Upper lobe of left lung (tissue), 4 donors: ENCODE data around the gene GAB3.

Source experiments
- EP300 ChIP-seq, 4 donors: sonication (generic); formaldehyde crosslinking; IDR thresholded peaks; one replicate each; pipeline ENCODE4 v1.5.1; 2017; ENCODE audit warnings: antibody characterized with exemption in 4 of 4, control low read depth in 2 of 4
- POLR2A ChIP-seq, 4 donors: fragments of 450-650 bp; IDR thresholded peaks; one replicate each; pipeline ENCODE4 v1.5.1; 2016 to 2017; ENCODE audit warnings: antibody characterized with exemption in 4 of 4, mild to moderate bottlenecking in 2 of 4
- POLR2AphosphoS5 ChIP-seq, 2 donors: sonication (generic); formaldehyde crosslinking; IDR thresholded peaks; one replicate each; pipeline ENCODE4 v1.5.1; 2017; ENCODE audit warnings: antibody characterized with exemption in 2 of 2
- TF ChIP-seq, protein P1 (sequence below), 6 experiments: fragments of 450-650 bp in 4 of 6; fragments of 200-600 bp in 2 of 6; sonication (generic) in 2 of 6; IDR thresholded peaks; one replicate each; pipeline ENCODE4 v1.5.1; 2016 to 2019; ENCODE audit warnings: antibody characterized with exemption in 6 of 6

DNA sequence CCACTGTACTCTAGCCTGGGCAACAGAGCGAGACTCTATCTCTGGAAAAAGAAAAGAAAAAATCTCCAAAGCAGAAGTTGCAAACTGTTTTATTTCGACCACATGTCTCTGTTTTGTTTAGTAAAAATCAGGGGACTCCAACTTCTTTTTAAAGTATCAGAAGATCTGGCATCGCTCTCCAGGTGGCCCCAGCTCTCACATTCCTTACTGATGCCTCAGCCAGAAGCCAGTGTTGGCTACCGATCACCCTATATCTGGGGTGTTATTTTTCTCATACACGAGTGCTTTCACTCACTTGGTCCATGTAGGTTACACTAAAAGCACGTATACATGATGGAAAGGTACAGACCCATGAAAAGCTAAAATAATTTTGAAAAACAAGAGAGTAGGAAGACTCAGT lies 46.1 kb upstream of the GAB3 start:
- TF ChIP-seq, protein P1, sequence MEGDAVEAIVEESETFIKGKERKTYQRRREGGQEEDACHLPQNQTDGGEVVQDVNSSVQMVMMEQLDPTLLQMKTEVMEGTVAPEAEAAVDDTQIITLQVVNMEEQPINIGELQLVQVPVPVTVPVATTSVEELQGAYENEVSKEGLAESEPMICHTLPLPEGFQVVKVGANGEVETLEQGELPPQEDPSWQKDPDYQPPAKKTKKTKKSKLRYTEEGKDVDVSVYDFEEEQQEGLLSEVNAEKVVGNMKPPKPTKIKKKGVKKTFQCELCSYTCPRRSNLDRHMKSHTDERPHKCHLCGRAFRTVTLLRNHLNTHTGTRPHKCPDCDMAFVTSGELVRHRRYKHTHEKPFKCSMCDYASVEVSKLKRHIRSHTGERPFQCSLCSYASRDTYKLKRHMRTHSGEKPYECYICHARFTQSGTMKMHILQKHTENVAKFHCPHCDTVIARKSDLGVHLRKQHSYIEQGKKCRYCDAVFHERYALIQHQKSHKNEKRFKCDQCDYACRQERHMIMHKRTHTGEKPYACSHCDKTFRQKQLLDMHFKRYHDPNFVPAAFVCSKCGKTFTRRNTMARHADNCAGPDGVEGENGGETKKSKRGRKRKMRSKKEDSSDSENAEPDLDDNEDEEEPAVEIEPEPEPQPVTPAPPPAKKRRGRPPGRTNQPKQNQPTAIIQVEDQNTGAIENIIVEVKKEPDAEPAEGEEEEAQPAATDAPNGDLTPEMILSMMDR (IDR thresholded peaks at IDR 0.05) = no peak
- TF ChIP-seq POLR2AphosphoS5 (IDR thresholded peaks at IDR 0.05) (no peak), POLR2A (IDR thresholded peaks at IDR 0.05) (no peak), EP300 (IDR thresholded peaks at IDR 0.05) (no peak)
